WTC11 (cell line): ENCODE data around the gene TFAP2E.

Source experiments
- ARID4B ChIP-seq: sonication (generic); formaldehyde crosslinking; IDR thresholded peaks from 2 replicates; pipeline ENCODE4 v1.8.0; 2023; ENCODE audit warnings: missing genetic modification reagents, mild to moderate bottlenecking, borderline replicate concordance
- ATF2 ChIP-seq: sonication (generic); formaldehyde crosslinking; IDR thresholded peaks from 2 replicates; pipeline ENCODE4 v1.8.1; 2022; ENCODE audit warnings: low read depth, missing genetic modification reagents, borderline replicate concordance
- CTCF ChIP-seq: fragments of 200-600 bp; IDR thresholded peaks from 2 replicates; pipeline ENCODE4 v1.8.0; 2022; ENCODE audit warnings: antibody characterized with exemption
- ETV6 ChIP-seq: sonication (generic); formaldehyde crosslinking; IDR thresholded peaks from 2 replicates; pipeline ENCODE4 v1.8.1; 2022; ENCODE audit warnings: mild to moderate bottlenecking, missing genetic modification reagents
- FOXJ3 ChIP-seq: sonication (generic); formaldehyde crosslinking; IDR thresholded peaks from 2 replicates; pipeline ENCODE4 v1.9.0; 2021; ENCODE audit warnings: missing genetic modification reagents, mild to moderate bottlenecking, borderline replicate concordance
- FOXK1 ChIP-seq: sonication (generic); formaldehyde crosslinking; IDR thresholded peaks from 2 replicates; pipeline ENCODE4 v1.8.0; 2022; ENCODE audit warnings: mild to moderate bottlenecking, moderate library complexity, missing genetic modification reagents
- HMGXB4 ChIP-seq: sonication (generic); formaldehyde crosslinking; IDR thresholded peaks from 2 replicates; pipeline ENCODE4 v1.8.1; 2023; ENCODE audit warnings: mild to moderate bottlenecking, moderate library complexity, missing genetic modification reagents
- NR1H2 ChIP-seq: sonication (generic); formaldehyde crosslinking; IDR thresholded peaks from 2 replicates; pipeline ENCODE4 v1.9.0; 2021; ENCODE audit warnings: mild to moderate bottlenecking, moderate library complexity, missing genetic modification reagents
- NR3C1 ChIP-seq: sonication (generic); formaldehyde crosslinking; conservative IDR thresholded peaks from 2 replicates; pipeline ENCODE4 v1.8.1; 2023; ENCODE audit warnings: low read depth, mild to moderate bottlenecking, missing genetic modification reagents
- ZNF425 ChIP-seq: fragments of 250-450 bp; sonication (Bioruptor Pico); conservative IDR thresholded peaks from 2 replicates; pipeline ENCODE4 v1.9.0; 2021; ENCODE audit warnings: mild to moderate bottlenecking

- TF ChIP-seq ATF2 (CRISPR knock-in tag), result no peak
- no peak for TF ChIP-seq ARID4B (CRISPR knock-in tag)
- no peak for TF ChIP-seq HMGXB4
- TF ChIP-seq CTCF, result no peak
- TF ChIP-seq NR1H2, result no peak
- TF ChIP-seq ETV6 (CRISPR knock-in tag), result no peak
- no peak for TF ChIP-seq FOXK1 (CRISPR knock-in tag)
- no peak for TF ChIP-seq ZNF425 (CRISPR knock-in tag)
- TF ChIP-seq NR3C1 (CRISPR knock-in tag), result no peak
- no peak for TF ChIP-seq FOXJ3 (CRISPR knock-in tag)
These were observed 19.3 kb upstream of the TFAP2E start for GRCh38 chr1:35553851-35554250.
